HG02840 (cell line): Measurements from ENCODE around the gene FES.
"Not testable (repeated sequence)": the region's sequence is repeated elsewhere in the genome, so short reads cannot be mapped to it uniquely, and the experiment has no call there.

Experiments used
- ATAC-seq: cut with Tn5 transposase; IDR thresholded peaks from one replicate; pipeline ENCODE4 v1.9.1; 2021; ENCODE audit warnings: mild to moderate bottlenecking, moderate library complexity, moderate number of reproducible peaks; ENCODE audit not compliant: unreplicated experiment, low FRiP score

FES gene

GRCh38 chr15:90860942-90861675 is 23.2 kb upstream of the FES start:
- no peak for ATAC-seq

DNA sequence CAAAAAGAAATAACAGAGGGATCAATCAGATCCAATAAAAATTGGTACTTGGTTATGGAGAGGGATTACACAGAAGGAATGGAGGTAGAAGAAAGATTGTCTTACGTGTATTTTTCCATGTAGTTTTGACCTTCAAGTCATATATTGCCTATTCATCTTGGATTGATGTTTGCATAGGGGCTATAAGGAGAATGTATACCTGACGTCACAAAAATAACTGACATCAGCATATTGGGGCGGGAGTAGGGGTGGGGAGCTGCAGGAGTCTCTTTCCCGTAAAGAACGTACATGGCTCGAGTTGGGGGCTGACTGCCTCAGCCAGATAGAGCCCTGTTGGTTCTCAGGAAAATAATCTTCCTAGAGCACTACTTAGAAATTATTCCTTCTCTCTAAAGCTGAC is 21.8 kb upstream of the FES start:
- no peak for ATAC-seq

DNA sequence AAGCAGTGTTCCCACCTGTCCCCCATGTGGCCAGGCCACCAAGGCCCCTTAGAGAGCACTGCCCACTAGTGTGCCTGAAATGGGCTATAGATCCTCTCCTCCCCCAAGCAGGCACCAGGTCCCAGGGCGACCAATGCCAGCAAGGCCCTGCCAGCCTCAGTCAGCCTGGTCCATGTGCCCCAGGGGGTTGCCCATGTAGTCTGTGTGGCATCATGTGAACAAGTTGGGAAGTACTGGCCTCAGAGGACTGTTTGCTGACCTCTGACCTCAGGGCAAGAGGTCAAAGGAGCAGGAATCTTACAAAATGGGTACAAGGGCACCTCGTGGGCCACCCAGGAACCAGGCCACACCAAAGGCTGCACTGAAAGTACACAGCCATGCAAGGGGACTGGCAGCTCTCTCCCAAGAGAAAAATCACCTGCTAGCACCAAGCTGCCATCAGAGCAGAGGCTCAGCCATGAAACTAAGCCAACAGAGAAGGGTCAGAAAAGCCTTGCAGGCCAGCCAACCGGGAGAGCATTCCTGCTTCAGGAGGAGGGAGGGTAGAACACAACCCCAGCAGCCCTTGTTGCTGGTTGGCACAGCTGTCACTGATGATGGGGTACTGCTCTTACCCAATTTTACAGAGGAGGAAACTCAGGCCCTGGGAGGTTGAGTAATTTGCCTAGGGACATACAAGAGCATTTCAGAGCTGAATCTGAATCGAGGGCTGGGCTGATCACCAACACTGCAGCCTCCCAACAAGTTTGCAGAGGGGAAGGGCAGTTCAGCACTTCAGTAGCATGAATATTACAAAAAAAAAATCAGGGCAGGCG is 21.1 kb upstream of the FES start:
- no peak for ATAC-seq

GRCh38 chr15:90863987-90864386 is 20.3 kb upstream of the FES start:
- no peak for ATAC-seq

- ATAC-seq: no peak
Observed at GRCh38 chr15:90864507-90864906, 19.8 kb upstream of the FES start.

DNA sequence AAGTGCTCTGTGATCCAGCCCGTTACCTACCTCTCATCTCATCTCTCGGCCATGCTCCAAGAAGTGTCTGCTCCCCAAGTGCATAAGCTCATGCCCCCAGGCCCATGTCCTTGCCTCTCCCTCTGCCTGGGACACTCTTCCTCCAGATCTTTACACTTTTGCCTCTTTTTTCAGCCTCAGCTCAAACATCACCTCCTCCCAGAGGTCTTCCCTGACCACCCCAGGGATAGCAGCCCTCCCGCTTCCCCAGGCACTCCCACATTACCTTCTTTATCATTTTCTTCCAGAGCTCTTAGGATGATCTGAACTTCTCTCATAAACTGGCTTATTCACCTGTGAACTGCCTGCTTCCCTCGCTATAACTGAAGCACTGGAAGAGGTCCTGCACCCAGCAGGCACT is 18.6 kb upstream of the FES start:
- no peak for ATAC-seq

- ATAC-seq: no peak
Observed at GRCh38 chr15:90866161-90866715, 18.1 kb upstream of the FES start.

DNA sequence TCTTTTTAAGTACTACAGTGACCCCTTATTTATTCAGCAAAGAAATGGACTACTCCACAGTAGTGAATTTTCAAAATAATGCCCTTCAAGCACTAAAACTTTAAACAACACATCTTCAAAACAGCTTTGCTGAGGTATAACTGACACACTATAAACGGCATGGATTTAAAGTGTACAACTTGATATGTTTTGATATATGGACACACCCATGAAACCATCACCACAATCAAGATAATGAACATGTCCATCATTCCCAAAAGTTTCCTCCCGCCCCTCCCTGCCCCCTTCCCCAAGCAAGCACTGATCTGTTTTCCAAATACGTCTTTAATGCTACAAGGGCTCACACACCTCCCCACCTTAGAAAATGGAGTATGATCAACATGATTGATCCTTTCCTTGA is 17.5 kb upstream of the FES start:
- no peak for ATAC-seq

DNA sequence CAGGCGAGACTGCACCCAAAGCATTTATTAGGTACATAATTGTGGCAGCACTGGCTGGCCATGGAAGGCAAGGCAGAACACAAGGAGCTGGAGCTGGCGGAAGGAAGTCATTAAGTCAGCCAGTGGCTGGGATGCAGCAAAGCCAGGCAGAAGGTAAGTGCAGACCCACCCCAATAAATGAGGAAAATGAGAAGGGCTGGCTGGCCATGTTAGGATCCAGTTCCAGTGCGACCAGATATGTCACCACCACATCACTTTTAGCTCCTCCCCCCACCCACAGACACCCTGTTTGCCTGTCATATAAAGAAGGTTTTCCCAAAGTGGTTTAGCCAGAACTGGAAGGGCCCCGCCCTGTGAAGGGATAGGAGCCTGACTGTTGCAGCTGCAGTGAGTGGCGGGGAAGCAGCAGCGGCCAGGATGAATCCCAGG is 16.0 kb upstream of the FES start, which contains the start of gene FURIN:
FURIN (plus strand) TSS at position 328 of the 429 bp plus-strand sequence. CDS start 7,153 bp downstream, outside the sequence.
- no peak for ATAC-seq

- no peak for ATAC-seq
Observed at GRCh38 chr15:90869140-90869541, 15.2 kb upstream of the FES start.

- ATAC-seq: no peak
Observed at GRCh38 chr15:90869601-90870353, 14.5 kb upstream of the FES start.

- ATAC-seq: no peak
Observed at GRCh38 chr15:90870354-90871138, 13.8 kb upstream of the FES start.

- ATAC-seq: no peak
Observed at GRCh38 chr15:90871139-90871715, 13.1 kb upstream of the FES start.

GRCh38 chr15:90871716-90872485 is 12.4 kb upstream of the FES start:
- no peak for ATAC-seq

DNA sequence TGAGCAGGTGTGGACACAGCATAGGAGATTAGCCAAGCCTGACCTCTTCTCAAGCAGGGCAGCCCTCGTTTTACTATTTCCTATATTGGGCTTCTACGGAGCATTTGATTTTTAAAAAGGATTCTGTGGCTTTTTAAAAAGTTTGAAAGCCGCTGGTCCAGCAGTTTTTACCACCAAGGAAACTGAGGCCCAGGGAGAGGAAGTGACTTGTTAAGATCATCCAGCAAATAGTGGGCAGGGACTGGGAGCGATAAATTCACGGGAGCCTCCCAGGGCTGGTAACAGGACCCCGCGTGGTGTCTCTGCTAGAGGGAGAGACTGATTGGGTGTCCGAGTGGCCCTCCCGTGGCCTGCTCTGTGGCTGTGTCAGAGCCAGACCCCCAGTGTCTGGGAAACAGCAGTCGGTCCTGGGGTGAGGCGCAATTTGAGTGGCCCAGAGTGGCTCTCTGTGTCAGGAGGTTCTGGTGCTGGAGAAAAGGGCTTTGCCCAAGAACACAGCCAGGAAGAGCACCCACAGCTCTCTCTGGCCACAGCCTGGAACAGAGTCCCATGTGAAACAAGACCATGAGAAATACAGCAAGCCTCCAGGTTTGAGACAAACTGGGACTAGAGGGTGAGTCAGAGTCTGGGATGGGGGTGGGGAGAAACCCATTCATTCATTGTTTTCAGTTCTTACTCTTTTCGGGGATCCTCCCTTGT is 11.7 kb upstream of the FES start:
- no peak for ATAC-seq

GRCh38 chr15:90873488-90873997 is 10.8 kb upstream of the FES start:
- no peak for ATAC-seq

DNA sequence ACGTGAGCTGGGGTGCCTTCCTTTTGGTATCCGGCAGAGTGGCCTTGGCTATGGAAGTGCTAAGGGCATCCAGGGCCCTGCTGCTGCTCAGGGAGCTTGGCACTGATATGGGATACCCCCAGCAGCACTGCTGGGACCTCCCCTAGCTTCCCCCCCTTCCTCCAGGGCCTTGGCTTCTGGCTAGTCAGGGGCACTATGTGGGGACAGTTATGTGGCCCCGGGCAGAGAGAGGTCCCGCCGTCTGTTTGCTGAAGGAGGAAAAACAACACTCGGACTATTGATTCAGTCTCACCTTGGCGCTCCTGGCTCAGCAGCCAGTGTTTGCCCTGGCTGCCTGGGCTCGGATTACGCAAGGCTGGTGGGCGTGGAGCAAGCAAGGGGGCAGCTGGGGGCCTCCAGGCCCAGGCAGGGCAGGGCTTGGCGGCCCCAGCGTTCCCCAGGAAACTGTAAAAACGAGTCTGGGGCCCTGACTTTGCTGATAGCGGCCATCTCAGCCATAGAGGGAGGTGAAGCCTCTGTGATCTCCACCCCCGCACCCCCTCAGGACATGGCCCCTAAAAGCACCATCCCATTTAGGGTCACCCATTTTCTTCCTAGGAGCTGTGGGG is 10.2 kb upstream of the FES start:
- no peak for ATAC-seq

- ATAC-seq: not testable (repeated sequence)
Observed at GRCh38 chr15:90874986-90875385, 9.3 kb upstream of the FES start.
